ENCODE measurements around the gene NRP2.

Gene NRP2

DNA sequence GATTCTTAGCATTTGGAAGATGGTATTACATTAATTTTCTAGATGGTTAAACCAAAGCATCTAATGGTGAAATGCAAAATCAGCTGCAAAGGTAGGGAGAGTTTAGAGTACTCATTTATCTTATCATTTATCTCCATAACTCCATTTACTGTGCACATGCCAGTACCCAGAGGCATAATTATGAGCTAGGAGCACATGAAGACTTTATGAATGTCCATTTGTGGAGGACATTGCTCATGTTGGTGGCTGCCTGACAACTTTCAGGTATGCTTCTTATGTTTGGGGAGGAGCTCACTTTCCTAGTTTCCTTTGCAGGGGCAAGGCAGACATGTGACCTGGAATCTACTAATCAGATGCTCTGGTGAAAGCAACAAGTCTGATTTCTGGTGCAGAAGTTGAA, 134.0 kb downstream of the NRP2 start:
- no peak for DNase-seq

DNA sequence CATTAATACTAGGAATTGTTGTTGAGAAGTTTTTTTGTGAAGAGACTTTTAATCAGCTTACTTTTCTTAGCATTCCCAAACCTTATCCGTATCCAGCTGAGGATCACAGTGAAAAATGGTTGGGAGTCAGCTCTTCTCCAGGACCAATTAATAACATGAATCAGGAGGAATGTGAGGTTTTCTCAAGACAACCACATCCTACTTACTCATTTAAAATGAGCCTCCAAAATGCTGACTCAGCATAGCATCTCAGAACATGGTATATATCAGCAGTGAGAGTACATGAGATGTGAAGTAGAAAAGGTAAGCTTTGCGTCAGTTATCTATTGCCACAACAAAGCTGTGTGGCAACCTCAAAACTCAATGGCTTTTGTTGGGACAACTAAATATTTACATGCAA, 140.3 kb downstream of the NRP2 start:
- no peak for DNase-seq

DNA sequence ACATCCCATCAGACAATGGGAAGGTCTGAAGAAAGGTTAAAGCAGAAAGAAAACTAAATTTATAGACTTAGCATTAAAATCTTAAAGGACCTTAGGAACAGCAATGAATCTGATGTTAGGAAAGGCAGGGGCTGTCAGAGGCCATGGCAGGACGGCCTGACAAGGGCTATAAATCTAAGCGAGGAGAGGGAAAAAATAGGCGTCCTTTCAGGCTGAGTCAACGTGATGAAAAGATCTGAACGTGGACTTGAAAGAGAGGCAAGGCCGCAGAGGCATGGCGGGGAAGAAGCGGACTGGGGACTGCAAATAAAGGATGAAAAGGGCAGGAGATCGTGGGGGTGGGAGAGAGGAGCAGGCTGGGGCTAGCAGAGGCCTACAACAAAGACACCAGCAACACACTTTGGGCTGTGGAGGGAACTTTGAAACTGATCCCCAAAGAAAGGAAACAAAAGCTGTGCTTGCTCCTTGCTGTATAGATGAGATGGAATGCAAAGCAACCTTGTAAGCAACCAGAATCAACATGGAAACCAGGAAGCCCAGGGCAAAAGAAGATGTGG, 145.6 kb downstream of the NRP2 start:
- no peak for DNase-seq

DNA sequence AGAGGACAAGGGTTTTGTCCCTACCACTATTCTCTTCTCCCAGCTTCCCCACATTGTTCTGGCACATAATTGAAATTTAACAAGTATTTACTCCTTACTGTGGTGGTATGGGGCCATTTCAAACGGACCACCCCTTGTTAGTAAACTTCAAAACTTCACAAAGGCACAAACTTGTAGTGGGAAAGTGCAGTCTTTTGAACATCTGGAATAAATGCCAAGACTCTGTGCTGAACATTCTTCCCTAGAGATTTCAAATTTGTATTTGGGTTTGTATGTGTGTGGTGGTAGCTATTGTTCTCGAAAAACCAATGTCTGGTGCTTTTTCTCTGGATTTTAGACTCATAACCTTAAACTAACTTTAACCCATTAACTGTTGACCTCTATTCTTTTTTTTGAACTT, 151.6 kb downstream of the NRP2 start:
- no peak for DNase-seq

DNA sequence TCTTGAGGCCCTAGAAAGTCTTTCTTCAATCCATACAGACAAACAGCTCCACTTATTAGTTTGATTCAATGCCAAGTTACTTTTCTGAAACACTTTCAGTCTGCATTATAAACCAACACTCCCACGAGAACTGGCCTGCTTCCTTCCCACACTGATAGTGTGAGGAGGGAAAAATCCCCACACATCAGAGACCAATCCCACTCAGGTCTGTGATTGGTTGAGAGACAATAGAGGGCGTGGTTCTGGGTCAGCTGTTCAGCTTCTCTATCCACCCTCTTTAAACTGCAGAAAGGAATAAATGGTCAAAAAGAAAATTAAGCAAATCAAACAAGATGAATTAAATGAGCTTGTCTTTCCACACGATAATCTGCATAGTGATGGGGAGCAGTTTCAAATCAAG, 152.5 kb downstream of the NRP2 start:
- no peak for DNase-seq

DNA sequence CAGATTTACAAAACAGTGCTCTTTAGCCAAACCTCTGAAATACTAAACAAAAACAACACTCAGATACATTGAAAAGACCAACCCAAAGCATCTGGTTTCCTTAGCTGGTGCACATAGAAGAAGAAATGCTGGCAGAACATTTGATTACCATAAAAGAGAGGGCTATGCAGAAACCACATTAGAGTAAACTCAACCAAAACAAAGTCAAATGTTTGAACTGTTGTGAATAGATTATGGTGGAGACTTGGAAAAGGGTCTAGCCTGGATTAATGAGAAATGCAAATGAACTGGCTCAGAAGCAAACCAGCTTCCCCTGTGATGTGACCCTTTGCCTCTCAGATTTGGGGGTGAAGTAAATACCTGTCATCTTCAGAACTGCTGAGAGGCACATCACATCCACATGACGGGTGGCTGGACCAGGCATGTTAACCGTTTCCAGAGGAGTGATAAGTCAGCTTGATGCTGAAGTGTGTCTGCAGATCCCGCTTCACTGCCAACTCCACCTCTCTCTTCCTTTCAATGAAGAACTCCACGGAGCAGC, 153.0 kb downstream of the NRP2 start:
- no peak for DNase-seq

DNA sequence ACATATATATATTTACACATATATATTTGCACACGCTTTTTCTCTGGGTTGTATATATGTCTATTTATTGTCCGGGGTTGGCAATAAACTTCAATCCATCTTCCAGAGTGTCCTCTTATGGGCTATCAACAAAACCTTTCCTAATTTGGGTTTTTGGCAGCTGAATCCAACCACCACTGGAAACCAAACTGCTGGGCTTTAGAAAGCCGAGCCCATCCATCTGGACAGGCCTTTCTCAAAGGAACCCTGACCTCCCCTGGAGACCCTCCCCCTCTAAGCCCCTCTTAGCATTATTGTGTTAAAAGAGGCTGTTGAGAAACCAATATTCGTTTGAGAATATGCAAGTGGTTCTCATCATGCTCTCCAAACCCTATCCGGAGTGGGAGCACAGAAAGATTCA, 153.6 kb downstream of the NRP2 start:
- no peak for DNase-seq

DNA sequence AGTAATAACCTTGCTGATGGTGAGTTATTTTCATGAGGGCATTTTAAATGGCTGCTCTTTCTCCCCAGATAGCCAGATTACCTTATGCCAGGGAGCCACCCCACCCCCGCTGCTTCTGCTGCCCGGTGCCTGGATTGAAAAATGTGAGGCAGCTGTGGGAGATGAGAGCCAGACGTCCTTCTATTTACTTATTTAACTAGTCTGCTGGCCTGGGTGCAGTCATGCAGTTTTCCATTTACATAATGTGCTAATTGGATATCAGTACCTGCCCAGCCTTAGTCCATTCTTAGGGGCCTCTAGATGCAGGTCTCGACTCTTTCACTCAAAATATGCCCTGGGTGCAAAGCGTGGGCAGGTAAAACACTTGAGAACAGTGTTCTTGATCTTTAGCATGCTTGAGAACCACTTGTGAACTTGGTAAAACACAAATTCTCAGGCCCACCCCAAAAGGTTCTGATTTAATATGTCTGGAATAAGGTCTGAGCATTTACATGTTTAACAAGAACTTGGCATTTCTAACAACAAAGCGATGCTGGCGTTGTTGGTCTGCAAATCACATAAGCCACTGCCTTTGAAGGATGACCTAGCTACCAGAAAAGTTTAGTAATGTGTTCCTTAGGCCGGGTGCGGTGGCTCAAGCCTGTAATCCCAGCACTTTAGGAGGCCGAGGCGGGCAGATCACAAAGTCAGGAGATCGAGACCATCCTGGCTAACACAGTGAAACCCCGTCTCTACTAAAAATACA, 154.3 kb downstream of the NRP2 start:
- peak; percentile 64 for DNase-seq

DNA sequence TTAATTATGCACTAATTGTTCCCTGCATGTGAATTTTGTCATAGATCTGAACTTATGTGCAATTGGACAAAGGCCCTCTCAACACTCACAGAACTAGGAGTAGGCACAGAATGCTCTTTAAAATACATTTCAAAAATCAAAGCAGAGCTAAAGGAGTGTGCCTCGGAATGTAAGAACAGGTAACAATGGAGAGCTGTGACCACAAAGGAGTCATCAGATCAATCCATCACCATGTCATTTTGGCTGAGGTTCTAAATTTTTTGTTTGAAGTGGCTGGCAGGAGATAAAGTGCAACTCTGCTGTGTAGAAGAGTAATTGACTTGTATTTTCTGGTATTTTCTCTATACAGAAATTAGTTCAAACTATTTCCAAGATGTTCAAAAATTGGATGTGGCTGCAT, 155.4 kb downstream of the NRP2 start:
- no peak for DNase-seq

DNA sequence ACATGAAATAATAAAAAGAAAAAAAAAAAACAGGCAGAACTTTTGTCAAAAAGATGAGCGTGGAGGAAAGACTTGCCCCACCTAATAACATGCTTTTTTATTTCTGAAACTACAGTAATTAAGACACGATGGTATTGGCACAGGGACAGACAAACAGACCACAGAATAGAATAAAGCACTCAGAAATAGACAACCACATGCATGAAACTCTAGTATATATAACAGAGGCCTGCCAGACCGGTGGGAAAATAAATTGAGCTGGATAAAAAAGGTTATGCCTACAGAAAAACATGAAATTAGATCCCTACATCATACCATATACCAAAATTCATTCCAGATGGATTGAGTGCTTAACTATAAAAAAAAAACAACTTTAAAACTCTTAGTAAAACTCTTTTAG, 163.1 kb downstream of the NRP2 start:
- DNase-seq: no peak
